GM21423 (cell line): ENCODE measurements around the gene MAP7D1.
"Not testable (repeated sequence)": the region's sequence is repeated elsewhere in the genome, so short reads cannot be mapped to it uniquely, and the experiment has no call there.

Source experiments
- ATAC-seq: cut with Tn5 transposase; IDR thresholded peaks from one replicate; pipeline ENCODE4 v1.9.1; 2021; ENCODE audit warnings: mild to moderate bottlenecking, moderate library complexity; ENCODE audit not compliant: unreplicated experiment

MAP7D1 gene

DNA sequence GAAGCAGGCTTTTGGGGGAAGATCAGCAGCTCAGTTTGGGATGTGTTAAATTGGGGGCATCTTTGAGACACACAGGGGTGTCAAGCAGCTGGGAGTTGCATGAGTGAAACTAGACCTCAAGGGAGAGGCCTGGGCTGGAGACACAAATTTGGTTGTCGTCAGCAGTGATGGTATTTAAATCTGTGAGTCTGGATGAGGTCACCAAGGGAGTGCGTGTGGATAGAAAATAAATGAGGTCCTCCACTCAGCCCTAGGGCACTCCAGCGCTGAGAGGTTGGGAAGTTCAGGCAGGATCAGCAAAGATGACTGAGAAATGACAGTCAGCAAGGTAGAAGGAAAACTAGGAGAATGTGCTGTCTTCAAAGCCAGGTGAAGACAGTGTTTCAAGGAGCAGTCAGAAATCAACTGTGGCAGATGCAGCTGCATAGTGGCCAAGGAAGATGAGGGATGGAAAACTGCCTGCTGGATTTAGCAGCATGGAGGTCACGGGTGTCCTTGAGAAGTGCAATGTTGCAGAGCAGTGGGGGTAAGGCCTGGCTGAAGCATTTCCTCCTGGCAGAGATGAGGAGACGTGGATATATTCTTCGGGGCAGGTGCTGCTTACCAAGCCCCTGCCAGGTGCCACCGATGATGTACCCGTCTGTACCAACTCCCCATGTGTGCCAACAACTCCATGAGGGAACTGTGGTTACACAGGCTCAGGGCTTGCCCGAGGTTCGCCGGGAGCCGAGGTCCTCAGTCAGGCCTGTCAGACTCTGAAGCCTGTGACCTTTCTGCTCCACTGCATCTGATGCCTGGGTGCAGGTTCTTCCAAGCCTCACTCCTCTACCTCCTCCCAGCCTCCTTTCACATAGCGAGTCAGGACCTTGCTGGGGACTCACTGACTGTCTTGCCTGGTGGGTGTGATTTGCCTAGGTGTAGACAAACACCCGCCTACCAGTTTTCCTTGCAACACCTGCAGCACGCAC lies 11.3 kb downstream of the MAP7D1 start:
- no peak for ATAC-seq

DNA sequence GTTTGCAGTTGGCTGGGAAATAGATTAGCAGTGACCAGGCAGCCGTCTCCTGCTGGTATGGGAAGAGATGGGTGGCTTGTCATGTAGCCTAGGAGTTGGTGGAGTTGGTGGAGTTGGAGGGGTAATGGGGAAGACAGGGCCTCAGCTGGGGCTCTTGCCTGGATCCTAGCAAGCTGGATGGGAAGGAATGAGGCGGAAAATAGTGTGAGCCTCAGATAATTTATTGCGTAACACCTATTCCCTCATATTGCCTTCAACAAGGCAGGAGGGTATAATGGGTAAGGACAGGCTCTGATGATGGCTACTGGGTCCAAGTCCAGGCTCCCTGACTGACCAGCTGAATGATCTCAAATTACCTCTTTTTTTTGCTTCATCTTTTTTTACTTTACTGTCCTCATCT lies 12.6 kb downstream of the MAP7D1 start:
- ATAC-seq: no peak

DNA sequence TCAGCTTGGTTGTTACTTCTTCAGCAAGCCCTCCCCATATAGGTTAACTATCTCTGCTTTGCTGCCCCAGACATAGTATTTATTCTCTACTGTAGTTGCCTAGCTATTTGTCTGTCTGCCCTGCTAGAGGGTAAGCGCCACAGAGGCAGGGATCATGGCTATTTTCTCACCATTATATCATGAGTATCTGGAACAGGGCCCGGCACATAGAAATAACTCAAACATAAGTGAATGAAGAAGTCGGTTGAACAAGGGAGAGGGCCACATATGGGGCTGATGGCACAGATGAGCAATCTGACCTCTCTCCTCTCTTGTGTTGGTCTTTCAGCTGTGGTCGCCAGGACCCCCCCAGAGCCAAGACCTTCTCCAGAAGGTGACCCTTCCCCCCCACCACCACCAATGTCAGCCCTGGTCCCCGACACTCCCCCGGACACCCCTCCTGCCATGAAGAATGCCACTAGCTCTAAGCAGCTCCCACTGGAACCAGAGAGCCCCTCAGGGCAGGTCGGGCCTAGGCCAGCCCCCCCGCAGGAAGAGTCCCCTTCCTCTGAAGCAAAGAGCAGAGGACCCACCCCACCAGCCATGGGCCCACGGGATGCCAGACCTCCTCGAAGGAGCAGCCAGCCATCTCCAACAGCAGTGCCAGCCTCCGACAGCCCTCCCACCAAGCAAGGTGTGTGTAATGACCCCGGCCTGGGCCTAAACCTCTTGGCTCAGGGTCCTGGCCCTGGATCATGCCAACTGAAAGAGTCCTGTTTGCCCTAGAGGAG lies 14.9 kb downstream of the MAP7D1 start:
- ATAC-seq: no peak

DNA sequence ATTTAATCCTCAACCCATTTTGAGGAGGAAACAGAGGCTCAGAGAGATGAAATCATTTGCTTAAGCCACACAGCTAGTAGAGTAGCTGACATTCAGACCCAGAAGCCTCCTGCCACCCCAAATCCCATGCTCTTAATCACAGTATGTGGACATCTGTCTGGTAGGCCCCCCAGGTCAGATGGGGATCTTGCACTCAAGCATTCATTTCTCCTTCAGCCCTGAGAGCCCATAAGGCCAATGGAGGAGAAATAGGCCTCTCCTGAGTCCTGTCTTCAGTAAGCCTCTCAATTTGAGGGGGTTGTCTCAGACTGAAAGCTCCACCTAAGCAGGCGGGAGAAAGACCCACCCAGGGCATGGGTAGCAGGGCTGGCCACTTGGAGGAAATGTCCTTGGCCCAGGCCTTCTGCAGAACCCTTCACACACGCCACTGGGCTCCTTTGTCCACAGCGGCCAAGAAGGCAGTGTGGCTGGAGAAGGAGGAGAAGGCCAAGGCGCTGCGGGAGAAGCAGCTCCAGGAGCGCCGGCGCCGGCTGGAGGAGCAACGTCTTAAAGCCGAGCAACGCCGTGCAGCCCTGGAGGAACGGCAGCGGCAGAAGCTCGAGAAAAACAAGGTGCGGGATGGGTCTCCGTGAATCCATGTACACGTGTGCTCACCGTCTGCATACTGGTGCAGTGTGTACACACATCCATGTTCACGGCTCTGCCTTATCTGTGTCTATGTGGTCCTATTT lies 16.2 kb downstream of the MAP7D1 start:
- ATAC-seq: no peak

DNA sequence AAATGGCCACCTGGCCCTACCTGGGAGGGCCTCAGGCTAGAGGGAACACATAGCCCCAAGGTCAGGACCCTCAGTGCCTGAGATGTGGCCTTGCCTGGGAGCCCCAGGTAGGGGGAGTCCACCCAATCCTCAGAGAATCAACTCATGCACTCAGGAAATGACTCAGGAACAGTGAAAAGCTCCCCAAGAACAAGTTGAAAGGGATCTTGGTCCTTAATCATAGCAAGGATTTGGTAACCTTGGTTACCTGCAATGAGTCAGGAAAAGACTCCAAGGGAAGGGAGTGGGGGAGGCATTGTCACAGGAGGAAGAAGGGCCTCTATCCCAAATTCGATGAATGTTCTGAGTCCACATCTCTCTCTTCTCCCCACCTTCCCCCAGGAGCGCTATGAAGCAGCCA lies 17.0 kb downstream of the MAP7D1 start:
- ATAC-seq: no peak

DNA sequence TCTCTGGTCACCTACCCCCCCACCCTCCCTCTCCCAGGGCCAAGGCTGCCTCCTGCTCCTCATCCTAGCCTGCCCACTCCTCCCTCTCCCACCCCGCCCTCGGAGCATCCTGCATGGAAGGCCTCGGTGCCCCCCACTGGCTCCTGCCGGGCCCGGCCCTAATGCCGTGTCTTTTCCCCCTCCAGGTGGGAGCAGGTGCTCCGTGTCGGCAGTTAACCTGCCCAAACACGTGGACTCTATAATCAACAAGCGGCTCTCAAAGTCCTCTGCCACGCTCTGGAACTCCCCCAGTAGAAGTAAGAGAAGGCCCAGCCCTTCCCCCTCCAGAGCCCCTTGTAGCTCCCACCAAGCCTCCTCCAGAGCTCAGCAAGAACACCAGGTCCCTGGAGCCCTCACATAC lies 18.8 kb downstream of the MAP7D1 start:
- ATAC-seq: no peak

DNA sequence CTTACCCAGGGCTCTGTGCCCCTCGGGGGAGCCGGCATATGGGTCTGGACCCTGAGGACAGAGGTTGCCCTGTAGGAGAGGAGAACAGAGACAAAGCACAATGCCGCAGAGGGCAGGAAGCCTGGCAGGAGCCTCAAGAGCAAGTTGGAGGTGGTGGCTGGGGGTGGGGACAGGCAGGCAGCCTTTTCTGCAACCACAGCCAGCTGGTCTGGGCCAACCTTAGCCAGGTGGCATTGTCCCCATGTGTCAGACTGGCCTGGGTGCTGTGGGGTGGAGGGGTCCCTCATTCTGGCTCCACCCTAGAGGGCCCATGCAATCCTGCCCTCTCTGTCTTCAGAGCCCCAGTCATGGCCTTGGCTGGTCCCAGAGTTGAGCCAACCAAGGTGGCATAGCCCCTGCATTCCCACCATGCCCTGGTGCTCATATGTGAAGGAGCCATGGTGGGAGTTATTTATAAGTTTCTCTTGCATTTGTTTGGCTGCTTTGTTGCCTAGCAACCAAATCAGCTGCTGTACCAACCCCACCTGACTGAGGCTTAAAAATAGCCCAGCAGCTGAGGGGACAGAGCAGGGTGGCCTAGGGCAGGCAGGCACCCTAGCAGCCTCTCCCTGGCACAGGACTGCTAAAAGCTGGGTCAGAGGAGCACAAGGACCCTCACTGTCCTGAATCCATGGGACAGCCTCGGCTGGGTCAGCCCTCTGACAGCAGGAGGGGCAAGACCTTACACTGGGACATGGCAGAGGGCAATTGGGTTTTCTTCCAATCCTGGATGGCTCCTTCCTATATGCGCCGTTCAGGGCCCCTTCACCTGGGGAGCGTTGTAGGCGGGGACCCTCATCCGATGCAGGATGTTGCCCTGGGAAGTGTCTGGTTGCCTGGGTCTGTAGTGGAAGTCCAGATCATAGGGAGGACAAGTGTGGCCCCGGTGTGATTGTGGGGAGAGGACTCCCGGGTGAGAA lies 19.5 kb downstream of the MAP7D1 start:
- ATAC-seq: no peak

DNA sequence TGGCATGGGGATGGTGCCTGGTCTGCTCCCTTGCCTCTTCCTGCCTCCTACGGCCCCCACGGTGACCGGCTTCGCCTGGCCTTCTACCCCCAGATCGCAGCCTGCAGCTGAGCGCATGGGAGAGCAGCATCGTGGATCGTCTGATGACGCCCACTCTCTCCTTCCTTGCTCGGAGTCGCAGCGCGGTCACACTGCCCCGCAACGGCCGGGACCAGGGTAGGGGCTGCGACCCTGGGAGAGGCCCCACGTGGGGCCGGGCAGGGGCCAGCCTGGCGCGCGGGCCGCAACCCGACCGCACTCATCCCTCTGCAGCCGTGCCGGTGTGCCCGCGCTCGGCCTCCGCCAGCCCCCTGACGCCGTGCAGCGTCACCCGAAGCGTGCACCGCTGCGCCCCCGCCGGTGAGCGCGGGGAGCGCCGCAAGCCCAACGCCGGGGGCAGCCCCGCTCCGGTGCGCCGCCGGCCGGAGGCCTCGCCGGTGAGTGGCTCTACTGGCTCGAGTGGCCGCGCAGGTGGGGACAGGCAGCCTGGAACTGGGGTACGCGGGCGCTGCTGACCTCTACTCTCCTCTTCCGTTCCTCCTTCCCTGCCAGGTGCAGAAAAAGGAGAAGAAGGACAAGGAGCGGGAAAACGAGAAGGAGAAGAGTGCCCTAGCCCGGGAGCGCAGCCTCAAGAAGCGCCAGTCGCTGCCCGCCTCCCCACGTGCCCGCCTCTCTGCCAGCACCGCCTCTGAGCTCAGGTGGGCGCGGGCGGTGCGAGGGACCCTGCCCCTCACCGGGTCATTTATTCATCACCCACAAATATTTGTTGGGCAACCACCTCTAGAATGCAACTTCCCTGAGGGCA lies 20.4 kb downstream of the MAP7D1 start:
- no peak for ATAC-seq

DNA sequence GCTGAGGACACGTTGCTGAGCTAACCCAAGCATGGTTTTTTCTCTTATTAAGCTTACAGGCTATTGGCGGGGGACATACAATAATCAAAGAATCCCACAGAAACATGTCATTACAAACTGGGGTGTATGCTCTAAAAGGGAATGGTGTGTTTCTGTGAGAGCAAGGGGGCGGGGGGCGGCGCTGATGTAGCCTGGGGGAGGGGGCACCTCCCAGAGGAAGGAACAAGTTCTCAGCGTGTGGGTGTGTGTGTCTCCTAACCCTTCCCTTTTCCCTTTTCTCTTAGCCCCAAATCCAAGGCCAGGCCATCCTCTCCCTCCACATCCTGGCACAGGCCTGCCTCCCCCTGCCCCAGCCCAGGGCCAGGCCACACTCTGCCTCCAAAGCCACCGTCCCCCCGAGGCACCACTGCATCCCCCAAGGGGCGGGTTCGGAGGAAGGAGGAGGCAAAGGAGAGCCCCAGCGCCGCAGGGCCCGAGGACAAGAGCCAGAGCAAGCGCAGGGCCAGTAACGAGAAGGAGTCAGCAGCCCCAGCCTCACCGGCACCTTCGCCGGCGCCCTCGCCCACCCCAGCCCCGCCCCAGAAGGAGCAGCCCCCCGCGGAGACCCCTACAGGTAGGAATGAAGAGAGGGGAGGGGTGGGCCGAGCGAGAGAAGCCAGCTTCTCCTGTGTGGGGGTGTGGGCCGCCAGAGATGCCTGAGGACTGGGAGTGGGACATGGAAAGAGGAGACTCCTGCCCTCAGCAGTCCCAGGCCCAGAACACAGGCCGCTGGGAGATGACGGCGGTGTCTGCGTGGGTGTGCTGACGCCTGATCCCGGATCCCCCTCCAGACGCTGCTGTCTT lies 21.9 kb downstream of the MAP7D1 start:
- no peak for ATAC-seq

DNA sequence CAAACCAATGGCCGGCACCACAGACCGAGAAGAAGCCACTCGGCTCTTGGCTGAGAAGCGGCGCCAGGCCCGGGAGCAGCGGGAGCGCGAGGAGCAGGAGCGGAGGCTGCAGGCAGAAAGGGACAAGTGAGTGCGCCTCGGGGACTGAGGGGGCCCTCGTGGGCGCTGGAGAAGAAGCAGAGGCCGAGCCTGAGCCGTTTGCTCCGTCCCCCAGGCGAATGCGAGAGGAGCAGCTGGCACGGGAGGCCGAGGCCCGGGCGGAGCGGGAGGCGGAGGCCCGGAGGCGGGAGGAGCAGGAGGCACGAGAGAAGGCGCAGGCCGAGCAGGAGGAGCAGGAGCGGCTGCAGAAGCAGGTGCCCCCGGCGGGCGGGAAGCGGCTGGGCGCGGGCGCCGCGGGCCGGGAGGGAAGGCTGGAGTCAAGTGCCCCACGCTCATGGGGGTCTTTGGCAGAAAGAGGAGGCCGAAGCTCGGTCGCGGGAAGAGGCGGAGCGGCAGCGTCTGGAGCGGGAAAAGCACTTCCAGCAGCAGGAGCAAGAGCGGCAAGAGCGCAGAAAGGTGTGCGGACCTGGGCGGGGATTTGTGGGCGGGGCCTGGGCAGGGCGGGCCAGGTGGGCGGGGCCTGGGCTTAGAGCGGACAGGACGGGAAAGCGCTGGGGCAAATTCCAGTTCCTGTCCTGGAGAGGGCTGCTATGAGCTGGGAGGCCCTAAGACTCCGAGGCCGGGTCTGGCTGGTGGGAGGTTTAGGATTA lies 22.7 kb downstream of the MAP7D1 start:
- ATAC-seq: no peak

DNA sequence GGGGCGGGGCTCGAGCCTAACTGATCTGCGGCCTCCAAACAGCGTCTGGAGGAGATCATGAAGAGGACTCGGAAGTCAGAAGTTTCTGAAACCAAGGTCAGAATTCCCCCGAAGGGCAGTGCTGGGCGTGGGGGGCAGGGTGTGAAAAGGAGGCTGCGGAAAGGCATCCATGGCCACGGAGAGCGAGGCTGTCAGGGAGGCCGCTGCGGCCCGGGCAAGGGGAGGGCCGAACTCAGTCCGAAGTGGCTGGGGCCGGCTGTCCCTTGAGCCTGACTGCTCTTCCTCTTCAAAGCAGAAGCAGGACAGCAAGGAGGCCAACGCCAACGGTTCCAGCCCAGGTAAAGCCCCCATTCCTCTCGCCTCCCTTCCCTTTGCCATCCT lies 23.2 kb downstream of the MAP7D1 start:
- ATAC-seq: no peak

DNA sequence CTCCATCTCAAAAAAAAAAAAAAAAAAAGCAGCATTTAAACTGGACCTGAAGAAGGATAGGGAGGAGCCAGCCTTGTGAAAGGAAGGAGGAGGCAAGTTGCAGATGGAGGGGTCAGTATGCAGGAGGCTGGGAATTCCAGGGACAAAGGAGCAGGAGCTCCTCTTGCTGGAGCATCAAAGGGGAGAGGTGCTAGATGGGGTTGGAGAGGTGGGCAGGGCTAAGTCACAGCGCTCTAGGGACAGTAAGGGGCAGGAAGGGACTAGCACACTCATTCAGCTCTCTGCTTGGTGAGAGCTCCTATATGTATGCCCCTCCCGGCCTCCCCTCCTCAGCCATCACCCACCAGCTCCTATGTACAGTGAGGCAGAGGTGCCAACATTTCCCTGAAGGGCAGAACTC lies 26.8 kb downstream of the MAP7D1 start:
- ATAC-seq: no peak

DNA sequence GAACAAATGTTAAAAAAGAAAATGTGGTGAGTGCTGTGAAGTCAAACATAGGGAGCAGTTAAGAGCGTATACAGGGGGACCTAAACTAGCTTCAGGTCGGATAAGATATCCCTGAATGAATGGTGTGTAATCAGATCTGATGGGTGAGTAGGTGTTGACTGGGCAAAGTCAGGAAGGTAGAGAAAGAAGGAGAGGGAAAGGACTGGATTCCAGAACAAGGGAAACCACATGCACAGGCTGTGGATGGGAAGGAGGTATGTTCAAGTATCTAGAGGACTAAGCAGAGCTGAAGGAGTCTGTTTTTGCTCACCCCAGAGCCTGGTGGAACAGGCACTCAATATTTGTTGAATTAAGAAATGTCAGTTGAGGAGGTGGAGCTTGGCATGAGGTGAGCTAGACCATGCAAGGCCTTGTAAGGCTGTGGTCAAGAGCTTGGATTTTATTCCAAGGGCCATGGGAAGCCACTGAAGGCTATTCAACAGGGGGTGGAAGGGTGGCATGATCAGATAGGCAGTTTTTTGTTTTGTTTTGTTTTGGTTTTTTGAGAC lies 27.4 kb downstream of the MAP7D1 start:
- no peak for ATAC-seq

DNA sequence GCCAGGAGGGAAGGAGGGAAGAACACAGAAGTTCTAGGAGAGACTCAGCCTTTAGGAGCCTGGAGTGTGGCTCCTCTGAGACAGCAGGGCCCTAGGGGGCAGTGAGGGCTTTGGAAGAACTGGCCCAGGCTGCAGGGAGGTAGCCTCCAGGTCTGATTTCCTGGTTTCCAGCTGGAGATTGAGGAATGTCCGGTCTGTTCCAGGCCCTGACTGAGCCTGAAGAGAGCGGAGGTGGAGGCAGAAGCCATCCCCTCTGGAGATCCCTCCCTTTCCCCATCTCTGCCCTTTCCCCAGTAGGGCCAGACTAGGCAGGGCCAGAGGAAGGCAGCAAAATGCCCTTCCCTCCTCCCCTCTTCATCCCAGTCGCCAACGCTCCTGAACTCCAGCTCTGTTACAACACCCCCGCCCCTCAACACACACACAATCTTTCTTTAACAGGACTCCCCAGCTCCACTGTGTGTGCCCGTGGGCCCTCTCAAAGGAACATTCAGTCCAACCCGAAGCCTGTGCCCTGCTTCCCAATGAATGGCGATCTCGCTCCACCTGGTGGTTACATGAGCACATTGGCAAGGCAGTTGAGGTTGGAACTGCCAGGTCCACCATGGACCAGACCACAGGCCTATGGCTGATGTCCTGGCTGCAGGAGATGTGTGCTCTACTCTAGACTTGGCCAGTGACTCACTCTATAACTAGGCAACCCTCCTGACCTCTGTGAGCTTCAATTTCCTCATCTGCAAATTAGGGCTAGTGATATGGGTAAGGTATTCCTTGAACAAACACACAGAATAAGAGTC lies 32.0 kb downstream of the MAP7D1 start:
- peak; percentile 68 for ATAC-seq

DNA sequence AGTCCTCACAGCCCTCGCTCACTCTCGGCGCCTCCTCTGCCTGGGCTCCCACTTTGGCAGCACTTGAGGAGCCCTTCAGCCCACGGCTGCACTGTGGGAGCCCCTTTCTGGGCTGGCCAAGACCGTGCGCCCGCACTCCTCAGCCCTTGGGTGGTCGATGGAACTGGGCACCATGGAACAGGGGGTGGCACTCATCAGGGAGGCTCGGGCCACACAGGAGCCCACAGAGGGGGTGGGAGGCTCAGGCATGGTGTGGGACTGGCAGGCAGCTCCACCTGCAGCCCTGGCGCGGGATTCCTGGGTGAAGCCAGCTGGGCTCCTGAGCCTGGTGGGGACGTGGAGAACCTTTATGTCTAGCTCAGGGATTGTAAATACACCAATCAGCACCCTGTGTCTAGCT lies 40.8 kb downstream of the MAP7D1 start:
- not testable (repeated sequence) for ATAC-seq

DNA sequence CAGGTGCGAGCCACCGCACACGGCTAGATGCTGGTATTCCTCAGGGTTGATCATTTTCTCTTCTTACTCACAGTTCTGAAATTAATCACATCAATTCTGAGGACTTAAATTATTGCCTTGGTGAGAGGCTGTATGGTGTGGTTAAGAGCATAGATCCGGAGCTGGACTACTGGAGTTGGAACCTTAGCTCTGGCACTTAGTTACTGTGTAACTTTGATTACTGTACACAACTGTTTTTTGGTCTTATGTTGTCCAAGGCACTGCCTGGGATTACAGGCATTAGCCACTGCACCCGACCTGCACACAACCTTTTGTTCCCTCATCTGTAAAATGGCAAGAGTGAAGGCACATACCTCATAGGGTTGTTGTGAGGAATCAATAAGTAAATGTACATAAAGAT lies 42.7 kb downstream of the MAP7D1 start:
- ATAC-seq: no peak
